ENCODE data around the gene KLRK1. TPM values are rescaled to one million over a fixed set of nuclear protein-coding genes. Genes with fewer than 3 reads are reported as not detected.
"Not testable (repeated sequence)": the region's sequence is repeated elsewhere in the genome, so short reads cannot be mapped to it uniquely, and the experiment has no call there.

Gene KLRK1
- polyA plus RNA-seq (2013) = 0.49 TPM

DNA sequence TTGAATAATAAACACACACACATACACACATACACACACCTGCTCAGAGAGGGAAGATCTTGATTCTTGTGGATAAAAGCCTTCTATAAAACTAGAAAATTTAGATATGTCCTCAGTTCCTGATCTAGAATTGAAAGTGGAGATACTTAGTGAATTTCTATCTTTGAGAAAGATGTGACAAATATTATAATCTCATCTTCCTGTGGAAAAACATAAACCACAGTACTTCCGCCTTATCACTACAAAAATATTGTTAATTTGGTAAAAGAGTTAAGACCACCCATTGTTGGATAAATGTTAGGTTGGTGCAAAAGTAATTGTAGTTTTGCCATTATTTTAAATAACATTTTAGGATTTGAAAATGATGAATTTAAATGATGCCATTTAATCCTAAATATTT lies at the start of gene KLRK1:
Gene KLRK1 (minus strand): TSS at position 138 of the 400 bp plus-strand sequence. CDS start 1,231 bp downstream, outside the sequence.
- no peak within 1 kb of the TSS for H3K27ac ChIP-seq (ENCODE audit: insufficient read depth in 1 of 2, low read depth in 1 of 2, low read length in 2 of 2, poor library complexity in 1 of 2, severe bottlenecking in 2 of 2)
- no peak within 1 kb of the TSS for H3K4me3 ChIP-seq (ENCODE audit: control insufficient read depth in 1 of 7, extremely low read depth in 1 of 7, insufficient read depth in 4 of 7, low read depth in 2 of 7, low read length in 6 of 7)
- DNase-seq = no peak
- POLR2A ChIA-PET = no interaction called here
- H3K27me3 ChIP-seq (replicated peaks in 2 of 5; ENCODE audit: control insufficient read depth in 4 of 5, insufficient read depth in 5 of 5, low read length in 4 of 5) = peaks cover 0 to 89% (median 0%) of the 10 kb centered on the region in 5 experiments
- no peaks in the 10 kb centered on the region for H3K9me3 ChIP-seq (ENCODE audit: control extremely low read depth in 1 of 5, control insufficient read depth in 4 of 5, insufficient read depth in 2 of 5, low read depth in 1 of 5, low read length in 4 of 5)
- CTCF ChIA-PET = interaction anchor here (1.2 kb wide), 1 partner anchor 21 kb away, joined by 4 read pairs; no protein-coding TSS in a partner anchor
- no peaks in the 10 kb centered on the region for H3K36me3 ChIP-seq (ENCODE audit: control insufficient read depth in 4 of 4, insufficient read depth in 4 of 4, low read length in 3 of 4)
- WGBS (ENCODE audit: insufficient coverage) = no CpG with 5 or more reads among the region's 1 CpG
- H3K4me1 ChIP-seq (ENCODE audit: control extremely low read depth in 1 of 4, control insufficient read depth in 4 of 4, insufficient read depth in 4 of 4, low read length in 3 of 4) = peaks cover 11 to 43% (median 18%) of the 10 kb centered on the region in 4 experiments

GRCh38 chr12:10437601-10438000 lies 47.8 kb upstream of the KLRK1 start:
- no CpG with 5 or more reads among the region's 2 CpGs for WGBS (ENCODE audit: insufficient coverage)
- H3K27ac ChIP-seq (ENCODE audit: insufficient read depth in 1 of 2, low read depth in 1 of 2, low read length in 2 of 2, poor library complexity in 1 of 2, severe bottlenecking in 2 of 2); H3K4me1 ChIP-seq (ENCODE audit: control extremely low read depth in 1 of 4, control insufficient read depth in 4 of 4, insufficient read depth in 4 of 4, low read length in 3 of 4); H3K9me3 ChIP-seq (ENCODE audit: control extremely low read depth in 1 of 5, control insufficient read depth in 4 of 5, insufficient read depth in 2 of 5, low read depth in 1 of 5, low read length in 4 of 5); DNase-seq; POLR2A ChIA-PET; CTCF ChIA-PET; H3K36me3 ChIP-seq (ENCODE audit: control insufficient read depth in 4 of 4, insufficient read depth in 4 of 4, low read length in 3 of 4); H3K4me3 ChIP-seq (ENCODE audit: control insufficient read depth in 1 of 7, extremely low read depth in 1 of 7, insufficient read depth in 4 of 7, low read depth in 2 of 7, low read length in 6 of 7): not testable (repeated sequence)
- H3K27me3 ChIP-seq (replicated peaks in 2 of 5; ENCODE audit: control insufficient read depth in 4 of 5, insufficient read depth in 5 of 5, low read length in 4 of 5) = peaks cover 0 to 16% (median 0%) of the 10 kb centered on the region in 5 experiments

- H3K27ac ChIP-seq (ENCODE audit: insufficient read depth in 1 of 2, low read depth in 1 of 2, low read length in 2 of 2, poor library complexity in 1 of 2, severe bottlenecking in 2 of 2); H3K36me3 ChIP-seq (ENCODE audit: control insufficient read depth in 4 of 4, insufficient read depth in 4 of 4, low read length in 3 of 4); H3K4me1 ChIP-seq (ENCODE audit: control extremely low read depth in 1 of 4, control insufficient read depth in 4 of 4, insufficient read depth in 4 of 4, low read length in 3 of 4); POLR2A ChIA-PET; H3K9me3 ChIP-seq (ENCODE audit: control extremely low read depth in 1 of 5, control insufficient read depth in 4 of 5, insufficient read depth in 2 of 5, low read depth in 1 of 5, low read length in 4 of 5); H3K4me3 ChIP-seq (ENCODE audit: control insufficient read depth in 1 of 7, extremely low read depth in 1 of 7, insufficient read depth in 4 of 7, low read depth in 2 of 7, low read length in 6 of 7); CTCF ChIA-PET: not testable (repeated sequence)
- H3K27me3 ChIP-seq (replicated peaks in 2 of 5; ENCODE audit: control insufficient read depth in 4 of 5, insufficient read depth in 5 of 5, low read length in 4 of 5) = peaks cover 0 to 23% (median 0%) of the 10 kb centered on the region in 5 experiments
- DNase-seq = peak; percentile 50 to 92 (median 87)
- WGBS (ENCODE audit: insufficient coverage) = no CpG with 5 or more reads among the region's 3 CpGs
Measured at GRCh38 chr12:10435816-10436215, 46.0 kb upstream of the KLRK1 start, which contains the start of gene KLRC2. KLRC2 (minus strand) TSS chr12:10436010; CDS start chr12:10435986, 24 bp downstream.

DNA sequence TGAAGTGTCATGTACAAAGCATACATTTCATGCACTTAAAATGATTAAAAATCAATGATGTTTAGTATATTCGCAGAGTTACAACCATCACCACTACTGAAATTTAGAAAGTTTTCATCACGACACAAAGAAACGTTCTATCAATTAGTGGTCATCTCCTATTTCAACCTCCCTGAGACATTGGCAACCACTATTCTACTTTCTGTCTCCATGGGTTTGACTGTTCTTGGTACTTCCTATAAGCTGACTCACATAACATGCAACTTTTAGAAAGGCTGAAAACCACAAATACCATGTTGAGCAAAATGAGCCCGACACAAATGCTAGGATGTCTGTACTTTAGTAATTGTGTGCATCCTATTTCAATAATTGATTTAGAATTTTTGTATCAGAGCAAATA lies 40.8 kb upstream of the KLRK1 start:
- H3K4me1 ChIP-seq (ENCODE audit: control extremely low read depth in 1 of 4, control insufficient read depth in 4 of 4, insufficient read depth in 4 of 4, low read length in 3 of 4); H3K27ac ChIP-seq (ENCODE audit: insufficient read depth in 1 of 2, low read depth in 1 of 2, low read length in 2 of 2, poor library complexity in 1 of 2, severe bottlenecking in 2 of 2); H3K4me3 ChIP-seq (ENCODE audit: control insufficient read depth in 1 of 7, extremely low read depth in 1 of 7, insufficient read depth in 4 of 7, low read depth in 2 of 7, low read length in 6 of 7); H3K9me3 ChIP-seq (ENCODE audit: control extremely low read depth in 1 of 5, control insufficient read depth in 4 of 5, insufficient read depth in 2 of 5, low read depth in 1 of 5, low read length in 4 of 5); CTCF ChIA-PET; DNase-seq; H3K36me3 ChIP-seq (ENCODE audit: control insufficient read depth in 4 of 4, insufficient read depth in 4 of 4, low read length in 3 of 4); POLR2A ChIA-PET: not testable (repeated sequence)
- H3K27me3 ChIP-seq (replicated peaks in 2 of 5; ENCODE audit: control insufficient read depth in 4 of 5, insufficient read depth in 5 of 5, low read length in 4 of 5) = peaks cover 0 to 46% (median 0%) of the 10 kb centered on the region in 5 experiments
- no CpG with 5 or more reads among the region's 4 CpGs for WGBS (ENCODE audit: insufficient coverage)

GRCh38 chr12:10425938-10426337 lies 36.1 kb upstream of the KLRK1 start:
- 96% methylated on average over 4 of the region's 8 CpGs for WGBS (ENCODE audit: insufficient coverage)
- H3K27ac ChIP-seq (ENCODE audit: insufficient read depth in 1 of 2, low read depth in 1 of 2, low read length in 2 of 2, poor library complexity in 1 of 2, severe bottlenecking in 2 of 2); H3K4me1 ChIP-seq (ENCODE audit: control extremely low read depth in 1 of 4, control insufficient read depth in 4 of 4, insufficient read depth in 4 of 4, low read length in 3 of 4); CTCF ChIA-PET; H3K36me3 ChIP-seq (ENCODE audit: control insufficient read depth in 4 of 4, insufficient read depth in 4 of 4, low read length in 3 of 4); H3K9me3 ChIP-seq (ENCODE audit: control extremely low read depth in 1 of 5, control insufficient read depth in 4 of 5, insufficient read depth in 2 of 5, low read depth in 1 of 5, low read length in 4 of 5); H3K4me3 ChIP-seq (ENCODE audit: control insufficient read depth in 1 of 7, extremely low read depth in 1 of 7, insufficient read depth in 4 of 7, low read depth in 2 of 7, low read length in 6 of 7); POLR2A ChIA-PET; DNase-seq: not testable (repeated sequence)
- peaks cover 0 to 33% (median 0%) of the 10 kb centered on the region in 5 experiments for H3K27me3 ChIP-seq (replicated peaks in 2 of 5; ENCODE audit: control insufficient read depth in 4 of 5, insufficient read depth in 5 of 5, low read length in 4 of 5)

GRCh38 chr12:10424260-10424899 lies 34.5 kb upstream of the KLRK1 start:
- peaks cover 0 to 24% (median 0%) of the 10 kb centered on the region in 5 experiments for H3K27me3 ChIP-seq (replicated peaks in 2 of 5; ENCODE audit: control insufficient read depth in 4 of 5, insufficient read depth in 5 of 5, low read length in 4 of 5)
- H3K4me3 ChIP-seq (ENCODE audit: control insufficient read depth in 1 of 7, extremely low read depth in 1 of 7, insufficient read depth in 4 of 7, low read depth in 2 of 7, low read length in 6 of 7); DNase-seq; H3K4me1 ChIP-seq (ENCODE audit: control extremely low read depth in 1 of 4, control insufficient read depth in 4 of 4, insufficient read depth in 4 of 4, low read length in 3 of 4); H3K27ac ChIP-seq (ENCODE audit: insufficient read depth in 1 of 2, low read depth in 1 of 2, low read length in 2 of 2, poor library complexity in 1 of 2, severe bottlenecking in 2 of 2); H3K36me3 ChIP-seq (ENCODE audit: control insufficient read depth in 4 of 4, insufficient read depth in 4 of 4, low read length in 3 of 4); H3K9me3 ChIP-seq (ENCODE audit: control extremely low read depth in 1 of 5, control insufficient read depth in 4 of 5, insufficient read depth in 2 of 5, low read depth in 1 of 5, low read length in 4 of 5); CTCF ChIA-PET; POLR2A ChIA-PET: not testable (repeated sequence)
- no CpG with 5 or more reads among the region's 1 CpG for WGBS (ENCODE audit: insufficient coverage)

GRCh38 chr12:10422159-10422558 lies 32.3 kb upstream of the KLRK1 start:
- DNase-seq; CTCF ChIA-PET; POLR2A ChIA-PET; H3K9me3 ChIP-seq (ENCODE audit: control extremely low read depth in 1 of 5, control insufficient read depth in 4 of 5, insufficient read depth in 2 of 5, low read depth in 1 of 5, low read length in 4 of 5); H3K4me3 ChIP-seq (ENCODE audit: control insufficient read depth in 1 of 7, extremely low read depth in 1 of 7, insufficient read depth in 4 of 7, low read depth in 2 of 7, low read length in 6 of 7); H3K27ac ChIP-seq (ENCODE audit: insufficient read depth in 1 of 2, low read depth in 1 of 2, low read length in 2 of 2, poor library complexity in 1 of 2, severe bottlenecking in 2 of 2); H3K36me3 ChIP-seq (ENCODE audit: control insufficient read depth in 4 of 4, insufficient read depth in 4 of 4, low read length in 3 of 4); H3K4me1 ChIP-seq (ENCODE audit: control extremely low read depth in 1 of 4, control insufficient read depth in 4 of 4, insufficient read depth in 4 of 4, low read length in 3 of 4): not testable (repeated sequence)
- peaks cover 0 to 27% (median 0%) of the 10 kb centered on the region in 5 experiments for H3K27me3 ChIP-seq (replicated peaks in 2 of 5; ENCODE audit: control insufficient read depth in 4 of 5, insufficient read depth in 5 of 5, low read length in 4 of 5)
- no CpG with 5 or more reads among the region's 3 CpGs for WGBS (ENCODE audit: insufficient coverage)
